Thymus (tissue), 11 donors: ENCODE results near the gene UCK2. TPM values are rescaled to one million over a fixed set of nuclear protein-coding genes. Genes with fewer than 3 reads are reported as not detected.
A peak's percentile ranks its signal among the peaks of the same experiment; 100 is the strongest.

ENCODE experiments used
- DNase-seq, 9 donors: peaks; one replicate each; pipeline ENCODE4 v3.0.0-alpha.2; 2013; ENCODE audit warnings: low spot score in 9 of 9, low read depth in 6 of 9, missing footprints in 1 of 9
- H3K27ac ChIP-seq, 2 donors: one replicate each; pipeline ENCODE4 v1.5.1; 2013; ENCODE audit warnings: control low read depth in 1 of 2, low read depth in 1 of 2, low read length in 1 of 2, mild to moderate bottlenecking in 1 of 2, moderate library complexity in 1 of 2
- H3K27me3 ChIP-seq, 2 donors: one replicate each; pipeline ENCODE4 v1.5.1; 2013; ENCODE audit warnings: low read length in 1 of 2; ENCODE audit not compliant: control insufficient read depth in 2 of 2, insufficient read depth in 1 of 2
- H3K36me3 ChIP-seq, 2 donors: one replicate each; pipeline ENCODE4 v1.5.1; 2013; ENCODE audit warnings: low read length in 1 of 2, mild to moderate bottlenecking in 1 of 2, moderate library complexity in 1 of 2; ENCODE audit not compliant: control insufficient read depth in 2 of 2, insufficient read depth in 2 of 2
- H3K4me1 ChIP-seq, 2 donors: one replicate each; pipeline ENCODE4 v1.5.1; 2013; ENCODE audit warnings: low read length in 2 of 2; ENCODE audit not compliant: control insufficient read depth in 2 of 2, insufficient read depth in 2 of 2
- H3K4me3 ChIP-seq, 2 donors: one replicate each; pipeline ENCODE4 v1.5.1; 2013; ENCODE audit warnings: low read length in 2 of 2, control low read depth in 1 of 2, mild to moderate bottlenecking in 1 of 2
- H3K9me3 ChIP-seq, 2 donors: one replicate each; pipeline ENCODE4 v1.5.1; 2013; ENCODE audit warnings: low read length in 1 of 2, mild to moderate bottlenecking in 1 of 2; ENCODE audit not compliant: control insufficient read depth in 2 of 2, insufficient read depth in 1 of 2
- WGBS: extraction: QIAGEN DNeasy Blood & Tissue Kit; methylation state at CpG from one replicate; pipeline ENCODE4 v1.1.7; 2013; 5-methylcytosine and 5-hydroxymethylcytosine counted together
- polyA plus RNA-seq: library from polyadenylated mRNA; stranded (reverse); fragments of 200-250 nt; gene quantifications from one replicate; pipeline ENCODE4 v1.2.3, GENCODE V29; 2013
- total RNA-seq: library from RNA; stranded (reverse); fragments of 120-200 nt; gene quantifications from one replicate; pipeline ENCODE4 v1.2.4, GENCODE V29; 2013
- donor health status: healthy.

The UCK2 gene
- total and polyA plus RNA-seq, 2 donors, result 13.2 to 32.6 TPM

- Histone ChIP-seq H3K9me3 (no peaks in the 10 kb centered on the region), H3K4me1 (peaks cover 2 to 6% of the 10 kb centered on the region in 2 donors), H3K27ac (no peak overlapping the region), H3K36me3 (peaks cover 11 to 50% of the 10 kb centered on the region in 2 donors), H3K27me3 (no peaks in the 10 kb centered on the region), H3K4me3 (no peak overlapping the region)
- 94% methylated on average over 3 of the region's 3 CpGs for WGBS
- DNase-seq, result no peak
Measured at GRCh38 chr1:165905853-165906252, 78.4 kb downstream of the UCK2 start.

GRCh38 chr1:165907256-165907857 lies 79.9 kb downstream of the UCK2 start:
- Histone ChIP-seq H3K27me3 (no peaks in the 10 kb centered on the region), H3K4me3 (no peak overlapping the region)

GRCh38 chr1:165910764-165911421 lies 83.5 kb downstream of the UCK2 start:
- Histone ChIP-seq H3K27ac (no peak overlapping the region), H3K9me3 (no peaks in the 10 kb centered on the region), H3K27me3 (no peaks in the 10 kb centered on the region), H3K4me3 (no peak overlapping the region), H3K36me3 (peaks cover 7 to 41% of the 10 kb centered on the region in 2 donors), H3K4me1 (peaks cover 0 to 2% of the 10 kb centered on the region in 2 donors)
- no peak for DNase-seq
- WGBS, result 95% methylated on average over 14 of the region's 14 CpGs

More at GRCh38 chr1:165907256-165907857, 79.9 kb downstream of the UCK2 start:
- Histone ChIP-seq H3K9me3 (no peaks in the 10 kb centered on the region), H3K27ac (no peak overlapping the region), H3K36me3 (peaks cover 11 to 56% of the 10 kb centered on the region in 2 donors), H3K4me1 (no peaks in the 10 kb centered on the region)
- WGBS, result 93% methylated on average over 13 of the region's 13 CpGs
- no peak for DNase-seq

GRCh38 chr1:165911609-165912281 lies 84.3 kb downstream of the UCK2 start:
- peaks cover 0 to 2% of the 10 kb centered on the region in 2 donors for H3K4me1 ChIP-seq
- H3K9me3 ChIP-seq, result no peaks in the 10 kb centered on the region
- WGBS, result 98% methylated on average over 7 of the region's 7 CpGs
- no peak overlapping the region for H3K27ac ChIP-seq
- H3K36me3 ChIP-seq, result peaks cover 7 to 36% of the 10 kb centered on the region in 2 donors
- no peaks in the 10 kb centered on the region for H3K27me3 ChIP-seq
- no peak for DNase-seq
- no peak overlapping the region for H3K4me3 ChIP-seq

- no peak overlapping the region for H3K27ac ChIP-seq
- WGBS, result 96% methylated on average over 6 of the region's 6 CpGs
Measured at GRCh38 chr1:165912638-165913037, 85.2 kb downstream of the UCK2 start.

GRCh38 chr1:165914136-165914798 lies 86.9 kb downstream of the UCK2 start:
- no peak overlapping the region for H3K27ac ChIP-seq

More at GRCh38 chr1:165912638-165913037, 85.2 kb downstream of the UCK2 start:
- Histone ChIP-seq H3K4me1 (peaks cover 0 to 2% of the 10 kb centered on the region in 2 donors), H3K27me3 (no peaks in the 10 kb centered on the region), H3K9me3 (no peaks in the 10 kb centered on the region), H3K4me3 (no peak overlapping the region), H3K36me3 (peaks cover 3 to 30% of the 10 kb centered on the region in 2 donors)
- DNase-seq, result no peak

GRCh38 chr1:165915480-165915879 lies 88.1 kb downstream of the UCK2 start:
- Histone ChIP-seq H3K9me3 (no peaks in the 10 kb centered on the region), H3K27ac (no peak overlapping the region), H3K27me3 (no peaks in the 10 kb centered on the region), H3K4me1 (peaks cover 0 to 2% of the 10 kb centered on the region in 2 donors), H3K4me3 (no peak overlapping the region), H3K36me3 (peaks cover 2 to 7% of the 10 kb centered on the region in 2 donors)
- WGBS, result 95% methylated on average over 2 of the region's 2 CpGs
- no peak for DNase-seq

More at GRCh38 chr1:165914136-165914798, 86.9 kb downstream of the UCK2 start:
- Histone ChIP-seq H3K27me3 (no peaks in the 10 kb centered on the region), H3K9me3 (no peaks in the 10 kb centered on the region), H3K4me3 (no peak overlapping the region), H3K4me1 (peaks cover 0 to 2% of the 10 kb centered on the region in 2 donors), H3K36me3 (peaks cover 3 to 15% of the 10 kb centered on the region in 2 donors)
- peak; percentile 57 to 91 (median 80) for DNase-seq
- WGBS, result 20% methylated on average over 4 of the region's 4 CpGs

- H3K36me3 ChIP-seq, result peaks cover 0 to 5% of the 10 kb centered on the region in 2 donors
- H3K27ac ChIP-seq, result no peak overlapping the region
- H3K27me3 ChIP-seq, result no peaks in the 10 kb centered on the region
- 93% methylated on average over 4 of the region's 4 CpGs for WGBS
- H3K4me3 ChIP-seq, result no peak overlapping the region
- H3K4me1 ChIP-seq, result peaks cover 0 to 2% of the 10 kb centered on the region in 2 donors
- no peak for DNase-seq
- H3K9me3 ChIP-seq, result no peaks in the 10 kb centered on the region
Measured at GRCh38 chr1:165915932-165916348, 88.5 kb downstream of the UCK2 start.
